Endothelial cell (in vitro differentiated cells): ENCODE results near the gene FCHSD2. TPM values are rescaled to one million over a fixed set of nuclear protein-coding genes. Genes with fewer than 3 reads are reported as not detected.

Experiments
- DNase-seq: peaks from one replicate; pipeline ENCODE4 v3.0.0; 2021; ENCODE audit warnings: low spot score
- H3K27ac Mint-ChIP-seq: one replicate; pipeline ENCODE4 v1.8.0; 2021; ENCODE audit warnings: mixed read lengths, inconsistent platforms; ENCODE audit not compliant: unreplicated experiment
- H3K27me3 Mint-ChIP-seq: one replicate; pipeline ENCODE4 v1.8.0; 2021; ENCODE audit warnings: mild to moderate bottlenecking, moderate library complexity, mixed read lengths, inconsistent platforms; ENCODE audit not compliant: unreplicated experiment
- H3K36me3 Mint-ChIP-seq: one replicate; pipeline ENCODE4 v1.8.0; 2021; ENCODE audit warnings: mild to moderate bottlenecking, low read depth, mixed read lengths, inconsistent platforms; ENCODE audit not compliant: unreplicated experiment
- H3K4me1 Mint-ChIP-seq: one replicate; pipeline ENCODE4 v1.8.0; 2021; ENCODE audit warnings: mild to moderate bottlenecking, mixed read lengths, inconsistent platforms; ENCODE audit not compliant: unreplicated experiment
- H3K4me3 Mint-ChIP-seq: one replicate; pipeline ENCODE4 v1.8.0; 2021; ENCODE audit warnings: mild to moderate bottlenecking, mixed read lengths, inconsistent platforms; ENCODE audit not compliant: unreplicated experiment
- H3K9me3 Mint-ChIP-seq: one replicate; pipeline ENCODE4 v1.8.0; 2021; ENCODE audit warnings: mixed read lengths, inconsistent platforms; ENCODE audit not compliant: unreplicated experiment
- CTCF ChIP-seq: fragments of 200-600 bp; sonication (generic); IDR thresholded peaks from one replicate; pipeline ENCODE4 v1.5.0; 2021; ENCODE audit warnings: antibody characterized with exemption; ENCODE audit not compliant: unreplicated experiment
- total RNA-seq: library from RNA; stranded (reverse); fragmentation: NEBNext Ultra II Directional; extraction: Animal tissue kit (Norgen Biotek cat#: 25700); gene quantifications from one replicate; pipeline ENCODE4 v1.2.1, GENCODE V29; 2021; ENCODE audit not compliant: unreplicated experiment

FCHSD2 gene
- total RNA-seq, 1 donor from 2014 or later: 45.3 TPM

GRCh38 chr11:73160005-73160760 is 18.1 kb upstream of the FCHSD2 start:
- DNase-seq: no peak
- Mint-ChIP-seq H3K4me1 (peaks cover 18% of the 10 kb centered on the region), H3K36me3 (no peaks in the 10 kb centered on the region), H3K27me3 (peaks cover 3% of the 10 kb centered on the region), H3K27ac (no peak overlapping the region), H3K9me3 (no peaks in the 10 kb centered on the region), H3K4me3 (no peak overlapping the region)
- no peak for TF ChIP-seq CTCF

GRCh38 chr11:73159297-73159696 is 17.2 kb upstream of the FCHSD2 start:
- Mint-ChIP-seq H3K4me1 (peaks cover 12% of the 10 kb centered on the region), H3K9me3 (no peaks in the 10 kb centered on the region), H3K36me3 (no peaks in the 10 kb centered on the region), H3K27ac (no peak overlapping the region), H3K27me3 (peaks cover 3% of the 10 kb centered on the region), H3K4me3 (no peak overlapping the region)
- DNase-seq: no peak
- TF ChIP-seq CTCF: no peak

DNA sequence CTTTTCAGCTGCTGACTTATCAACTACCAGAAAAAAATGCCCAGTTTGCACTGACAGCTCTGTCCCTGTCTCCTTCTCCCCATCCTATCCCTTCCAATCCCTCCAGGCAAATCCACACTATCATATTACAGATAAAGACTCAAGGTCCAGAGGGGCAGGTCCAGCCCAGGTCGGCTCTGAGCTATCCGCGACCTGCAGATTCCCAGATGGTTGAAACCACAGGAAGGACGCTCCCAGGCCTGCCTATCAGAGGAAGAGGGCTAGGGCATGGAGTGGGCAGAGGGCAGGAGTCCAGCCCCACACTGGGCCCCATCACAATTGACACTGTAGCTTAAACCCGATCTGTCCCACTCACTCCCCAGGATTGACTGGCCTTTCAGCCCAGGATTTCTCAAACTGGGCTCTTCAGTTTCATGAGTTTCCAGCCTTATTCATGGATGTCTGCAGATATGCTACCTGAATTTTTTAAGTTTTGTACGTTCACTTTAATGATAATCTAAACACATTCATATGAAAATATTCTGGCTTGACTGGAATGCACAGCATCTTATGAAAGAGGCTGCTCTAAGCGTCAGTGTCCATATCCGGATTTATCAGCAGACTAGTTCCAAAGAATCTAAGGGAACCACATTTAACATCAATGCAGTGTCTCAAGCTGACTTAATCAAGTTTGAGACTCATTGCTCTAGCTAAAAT is 16.4 kb upstream of the FCHSD2 start:
- H3K4me3 Mint-ChIP-seq: no peak overlapping the region
- no peak for TF ChIP-seq CTCF
- no peak for DNase-seq
- peaks cover 3% of the 10 kb centered on the region for H3K27me3 Mint-ChIP-seq
- H3K27ac Mint-ChIP-seq: no peak overlapping the region
- H3K4me1 Mint-ChIP-seq: peaks cover 12% of the 10 kb centered on the region
- no peaks in the 10 kb centered on the region for H3K36me3 Mint-ChIP-seq
- no peaks in the 10 kb centered on the region for H3K9me3 Mint-ChIP-seq

GRCh38 chr11:73157101-73158010 is 15.2 kb upstream of the FCHSD2 start:
- peaks cover 3% of the 10 kb centered on the region for H3K27me3 Mint-ChIP-seq
- no peak overlapping the region for H3K27ac Mint-ChIP-seq
- DNase-seq: no peak
- H3K9me3 Mint-ChIP-seq: no peaks in the 10 kb centered on the region
- no peaks in the 10 kb centered on the region for H3K36me3 Mint-ChIP-seq
- peaks cover 12% of the 10 kb centered on the region for H3K4me1 Mint-ChIP-seq
- no peak for TF ChIP-seq CTCF
- H3K4me3 Mint-ChIP-seq: no peak overlapping the region
